ENCODE measurements around the gene NR6A1.

DNA sequence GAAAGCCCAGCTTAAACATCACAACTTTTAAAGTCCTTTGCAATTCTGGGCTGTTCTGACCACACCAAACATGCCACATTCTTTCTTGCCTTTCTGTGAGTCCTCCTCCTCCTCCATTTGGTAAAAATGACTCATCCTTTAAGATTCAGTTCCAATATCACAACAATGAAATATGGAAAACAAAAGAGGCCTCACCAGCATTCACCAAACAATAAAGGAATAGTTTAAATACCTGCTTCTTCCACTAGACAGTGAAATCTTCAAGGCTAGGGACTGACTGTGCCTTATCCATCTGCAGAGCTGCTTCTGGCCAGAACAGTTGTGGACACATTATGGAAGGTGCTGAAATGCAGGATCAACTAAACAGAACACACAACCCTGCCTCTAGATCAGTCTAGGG is 36.0 kb downstream of the NR6A1 start:
- TF ChIP-seq POLR2A (IDR thresholded peaks at IDR 0.05; ENCODE audit: low read length) (no peak), GATA1 (IDR thresholded peaks at IDR 0.05; ENCODE audit: low read depth, low read length) (no peak)
